SK-N-SH (cell line): ENCODE measurements around the gene HDAC7. TPM values are rescaled to one million over a fixed set of nuclear protein-coding genes. Genes with fewer than 3 reads are reported as not detected.

Source experiments
- CTCF ChIA-PET: fragments of 300-600, 350-600 bp; formaldehyde crosslinking; extraction: SDS; loops from one replicate; lab custom pipeline; 2021; lab: Yijun Ruan, JAX
- POLR2A ChIA-PET: fragments of 350-600 bp; sonication (Branson Sonifier 250); formaldehyde crosslinking; extraction: SDS; loops from one replicate; lab custom pipeline; 2020; ENCODE audit warnings: antibody characterized with exemption, inconsistent platforms; lab: Yijun Ruan, JAX
- DNase-seq: peaks from one replicate; pipeline ENCODE4 v3.0.0; 2012
- H2AFZ ChIP-seq: fragments of 200-600 bp; sonication (generic); 2 replicates; pipeline ENCODE4 v1.8.1; 2016; ENCODE audit warnings: antibody characterized with exemption, mild to moderate bottlenecking, low read depth
- H3F3A ChIP-seq: fragments of 200-600 bp; sonication (generic); replicated peaks from 2 replicates; pipeline ENCODE3; 2016; ENCODE audit warnings: antibody characterized with exemption, mild to moderate bottlenecking; ENCODE audit not compliant: insufficient read depth
- H3K27ac ChIP-seq, 2 experiments: fragments of 200-500 bp in 1 of 2; fragments of 200-600 bp in 1 of 2; sonication (Bioruptor generic) in 1 of 2; sonication (generic), shearing (Covaris generic) in 1 of 2; 2 replicates each; pipeline versions ENCODE4 v1.5.1 to v1.6.1; 2014 to 2016; ENCODE audit warnings: low read depth in 2 of 2, inconsistent platforms in 1 of 2, low read length in 1 of 2, mild to moderate bottlenecking in 1 of 2, mixed read lengths in 1 of 2
- H3K27me3 ChIP-seq: fragments of 200-600 bp; sonication (generic), shearing (Covaris generic); 2 replicates; pipeline ENCODE4 v1.6.1; 2016; ENCODE audit warnings: mixed run types; ENCODE audit not compliant: insufficient read depth
- H3K36me3 ChIP-seq, 2 experiments: fragments of 200-500 bp in 1 of 2; fragments of 200-600 bp in 1 of 2; sonication (Bioruptor generic) in 1 of 2; sonication (generic) in 1 of 2; replicated peaks in 1 of 2; 2 replicates each; pipeline versions ENCODE3 to v1.5.1; 2014 to 2016; ENCODE audit warnings: low read length in 1 of 2, mild to moderate bottlenecking in 1 of 2; ENCODE audit not compliant: insufficient read depth in 2 of 2, control insufficient read depth in 1 of 2
- H3K4me1 ChIP-seq, 2 experiments: fragments of 200-500 bp in 1 of 2; fragments of 200-600 bp in 1 of 2; sonication (Bioruptor generic) in 1 of 2; sonication (generic), shearing (Covaris generic) in 1 of 2; 2 replicates each; pipeline versions ENCODE4 v1.5.1 to v1.6.1; 2014 to 2016; ENCODE audit warnings: low read depth in 1 of 2, low read length in 1 of 2, mixed run types in 1 of 2; ENCODE audit not compliant: insufficient read depth in 2 of 2, control insufficient read depth in 1 of 2
- H3K4me2 ChIP-seq: fragments of 200-600 bp; sonication (generic), shearing (Covaris generic); 2 replicates; pipeline ENCODE4 v1.6.1; 2017; ENCODE audit warnings: mixed run types
- H3K4me3 ChIP-seq, 2 experiments: fragments of 200-500 bp in 1 of 2; fragments of 200-600 bp in 1 of 2; sonication (Bioruptor generic) in 1 of 2; sonication (generic), shearing (Covaris generic) in 1 of 2; 2 replicates each; pipeline versions ENCODE4 v1.5.1 to v1.8.1; 2014 to 2016; ENCODE audit warnings: low read depth in 2 of 2, inconsistent platforms in 1 of 2, low read length in 1 of 2, mild to moderate bottlenecking in 1 of 2, mixed read lengths in 1 of 2, moderate library complexity in 1 of 2
- H3K79me2 ChIP-seq: fragments of 200-600 bp; sonication (generic); 2 replicates; pipeline ENCODE4 v1.8.1; 2017; ENCODE audit warnings: mild to moderate bottlenecking; ENCODE audit not compliant: insufficient read depth
- H3K9ac ChIP-seq: fragments of 200-600 bp; sonication (generic); 2 replicates; pipeline ENCODE4 v1.6.1; 2017; ENCODE audit warnings: mixed run types
- H3K9me2 ChIP-seq: fragments of 200-600 bp; sonication (generic); 2 replicates; pipeline ENCODE4 v1.6.1; 2017; ENCODE audit warnings: mixed run types
- H3K9me3 ChIP-seq: fragments of 200-600 bp; sonication (generic); 2 replicates; pipeline ENCODE4 v1.6.1; 2017; ENCODE audit warnings: mixed run types, mild to moderate bottlenecking, moderate library complexity
- H4K20me1 ChIP-seq: fragments of 200-600 bp; sonication (generic); 2 replicates; pipeline ENCODE4 v1.6.1; 2017; ENCODE audit warnings: mild to moderate bottlenecking, mixed run types; ENCODE audit not compliant: insufficient read depth
- CHD2 ChIP-seq: fragments of 150-350 bp; IDR thresholded peaks from 2 replicates; pipeline ENCODE4 v1.6.1; 2018; ENCODE audit warnings: low read length; ENCODE audit not compliant: partially characterized antibody
- ELF1 ChIP-seq: IDR thresholded peaks from 2 replicates; pipeline ENCODE4 v1.4.0; 2012
- GABPA ChIP-seq: IDR thresholded peaks from 2 replicates; pipeline ENCODE4 v1.4.0; 2012; ENCODE audit warnings: low read depth, mild to moderate bottlenecking
- GATA2 ChIP-seq: sonication (generic); formaldehyde crosslinking; IDR thresholded peaks from 2 replicates; pipeline ENCODE4 v1.5.0; 2020; ENCODE audit warnings: mild to moderate bottlenecking, missing genetic modification reagents
- POLR2AphosphoS5 ChIP-seq: IDR thresholded peaks from 2 replicates; pipeline ENCODE4 v1.6.1; 2012; ENCODE audit warnings: low read depth, low read length
- WGBS: methylation state at CpG from one replicate; pipeline ENCODE4 v1.1.6; 2017; ENCODE audit warnings: low lambda C conversion rate; 5-methylcytosine and 5-hydroxymethylcytosine counted together
- polyA plus RNA-seq, 3 experiments: library from polyadenylated mRNA; depleted of rRNA; stranded (reverse); fragments of >200 nt; gene quantifications; 2 replicates each; pipeline ENCODE4 v1.2.3, GENCODE V29; 2012
- TF ChIP-seq, protein P1 (sequence below): IDR thresholded peaks from 2 replicates; pipeline ENCODE4; 2012
- TF ChIP-seq, protein P2 (sequence below): IDR thresholded peaks from 2 replicates; pipeline ENCODE4 v1.6.1; 2012; ENCODE audit warnings: mild to moderate bottlenecking, low read depth, low read length, moderate library complexity
- TF ChIP-seq, protein P3 (sequence below): IDR thresholded peaks from 2 replicates; pipeline ENCODE4 v1.4.0; 2012; ENCODE audit warnings: low read depth, borderline replicate concordance
- TF ChIP-seq, protein P4 (sequence below): fragments of 200-600 bp; sonication (generic); IDR thresholded peaks from 2 replicates; pipeline ENCODE4 v1.6.1; 2017; ENCODE audit warnings: antibody characterized with exemption, mild to moderate bottlenecking, moderate library complexity

The HDAC7 gene
- polyA plus RNA-seq, 1 of the 3 experiments (the other 2 are of a cell fraction), result 51.0 TPM

DNA sequence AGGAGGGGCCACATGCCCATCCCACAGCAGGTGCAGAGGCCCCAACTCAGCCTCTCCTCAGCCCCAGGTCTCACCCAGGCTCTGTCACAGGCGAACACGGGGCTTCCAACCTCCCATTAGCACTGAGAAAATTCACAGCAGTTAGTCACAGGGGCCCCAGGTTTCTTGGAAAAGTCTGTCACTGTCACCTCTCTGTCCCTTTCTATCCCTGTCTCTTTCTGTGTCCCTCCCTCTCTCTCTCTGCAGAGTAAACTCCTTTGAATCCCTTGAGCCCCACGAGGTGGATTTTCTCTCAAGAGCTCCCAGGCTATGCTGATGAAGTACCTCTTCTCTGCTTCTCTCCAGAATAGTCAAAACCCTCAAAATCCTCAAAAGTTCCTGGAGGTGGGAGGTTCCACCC lies 80.4 kb downstream of the HDAC7 start:
- ChIA-PET POLR2A (no interaction called here), CTCF (interaction anchor here (5.9 to 43.0 kb wide), 4 partner anchors 17 to 98 kb away, joined by 109 to 1294 read pairs (median 366); partner anchors contain the start of genes ENDOU, RAPGEF3 and SLC48A1)
- Histone ChIP-seq H3K4me3 (no peak overlapping the region), H3K27ac (no peak overlapping the region), H3K36me3 (no peaks in the 10 kb centered on the region), H3K27me3 (no peaks in the 10 kb centered on the region), H3K4me2 (no peak overlapping the region), H3K79me2 (no peaks in the 10 kb centered on the region), H3K9me2 (no peaks in the 10 kb centered on the region), H4K20me1 (no peaks in the 10 kb centered on the region), H3F3A (no peaks in the 10 kb centered on the region), H3K9ac (no peak overlapping the region), H3K4me1 (peaks cover 20 to 68% of the 10 kb centered on the region in 2 experiments; a peak in 3 of 4 replicates), H3K9me3 (no peaks in the 10 kb centered on the region), H2AFZ (no peak overlapping the region)
- DNase-seq, result no peak
- TF ChIP-seq GATA2 (CRISPR knock-in tag) (no peak), ELF1 (no peak), POLR2AphosphoS5 (no peak), CHD2 (no peak)
- TF ChIP-seq, protein P1, sequence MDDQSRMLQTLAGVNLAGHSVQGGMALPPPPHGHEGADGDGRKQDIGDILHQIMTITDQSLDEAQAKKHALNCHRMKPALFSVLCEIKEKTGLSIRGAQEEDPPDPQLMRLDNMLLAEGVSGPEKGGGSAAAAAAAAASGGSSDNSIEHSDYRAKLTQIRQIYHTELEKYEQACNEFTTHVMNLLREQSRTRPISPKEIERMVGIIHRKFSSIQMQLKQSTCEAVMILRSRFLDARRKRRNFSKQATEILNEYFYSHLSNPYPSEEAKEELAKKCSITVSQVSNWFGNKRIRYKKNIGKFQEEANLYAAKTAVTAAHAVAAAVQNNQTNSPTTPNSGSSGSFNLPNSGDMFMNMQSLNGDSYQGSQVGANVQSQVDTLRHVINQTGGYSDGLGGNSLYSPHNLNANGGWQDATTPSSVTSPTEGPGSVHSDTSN, result no peak
- TF ChIP-seq, protein P2, sequence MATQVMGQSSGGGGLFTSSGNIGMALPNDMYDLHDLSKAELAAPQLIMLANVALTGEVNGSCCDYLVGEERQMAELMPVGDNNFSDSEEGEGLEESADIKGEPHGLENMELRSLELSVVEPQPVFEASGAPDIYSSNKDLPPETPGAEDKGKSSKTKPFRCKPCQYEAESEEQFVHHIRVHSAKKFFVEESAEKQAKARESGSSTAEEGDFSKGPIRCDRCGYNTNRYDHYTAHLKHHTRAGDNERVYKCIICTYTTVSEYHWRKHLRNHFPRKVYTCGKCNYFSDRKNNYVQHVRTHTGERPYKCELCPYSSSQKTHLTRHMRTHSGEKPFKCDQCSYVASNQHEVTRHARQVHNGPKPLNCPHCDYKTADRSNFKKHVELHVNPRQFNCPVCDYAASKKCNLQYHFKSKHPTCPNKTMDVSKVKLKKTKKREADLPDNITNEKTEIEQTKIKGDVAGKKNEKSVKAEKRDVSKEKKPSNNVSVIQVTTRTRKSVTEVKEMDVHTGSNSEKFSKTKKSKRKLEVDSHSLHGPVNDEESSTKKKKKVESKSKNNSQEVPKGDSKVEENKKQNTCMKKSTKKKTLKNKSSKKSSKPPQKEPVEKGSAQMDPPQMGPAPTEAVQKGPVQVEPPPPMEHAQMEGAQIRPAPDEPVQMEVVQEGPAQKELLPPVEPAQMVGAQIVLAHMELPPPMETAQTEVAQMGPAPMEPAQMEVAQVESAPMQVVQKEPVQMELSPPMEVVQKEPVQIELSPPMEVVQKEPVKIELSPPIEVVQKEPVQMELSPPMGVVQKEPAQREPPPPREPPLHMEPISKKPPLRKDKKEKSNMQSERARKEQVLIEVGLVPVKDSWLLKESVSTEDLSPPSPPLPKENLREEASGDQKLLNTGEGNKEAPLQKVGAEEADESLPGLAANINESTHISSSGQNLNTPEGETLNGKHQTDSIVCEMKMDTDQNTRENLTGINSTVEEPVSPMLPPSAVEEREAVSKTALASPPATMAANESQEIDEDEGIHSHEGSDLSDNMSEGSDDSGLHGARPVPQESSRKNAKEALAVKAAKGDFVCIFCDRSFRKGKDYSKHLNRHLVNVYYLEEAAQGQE, result no peak
- WGBS, result 88% methylated on average over 3 of the region's 3 CpGs

DNA sequence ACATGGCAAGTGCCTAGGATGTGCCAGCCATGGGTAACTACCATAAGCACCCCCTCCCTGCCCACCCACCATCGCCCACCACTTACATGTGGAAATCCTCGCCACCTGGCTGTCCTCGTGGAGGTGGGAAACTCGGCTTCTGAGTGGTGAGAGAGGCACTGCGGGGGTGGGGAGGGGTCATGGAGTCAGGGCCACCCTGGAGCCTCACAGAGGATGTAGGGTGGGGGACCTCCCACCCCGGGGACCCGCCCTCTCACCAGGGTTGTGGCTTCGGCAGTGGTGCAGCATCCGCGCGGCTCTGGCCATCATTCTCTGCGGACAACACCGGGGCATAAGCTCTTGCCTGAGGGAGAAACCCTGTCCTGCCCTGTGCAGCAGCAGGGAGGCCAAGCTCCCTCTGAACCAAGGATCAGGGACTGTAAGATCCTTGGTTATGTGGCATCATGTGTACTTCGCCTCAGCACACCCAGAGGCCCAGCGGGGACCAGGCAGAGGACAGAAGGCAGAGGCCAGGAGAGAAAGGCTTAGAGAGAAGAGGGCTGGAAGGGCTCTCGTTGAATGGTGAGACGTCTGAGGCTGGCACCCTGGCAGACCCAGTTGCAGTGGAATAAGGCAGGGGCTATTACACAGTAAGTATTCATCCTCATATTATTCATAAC lies 81.6 kb downstream of the HDAC7 start:
- ChIA-PET POLR2A (interaction anchor here (1.5 to 2.1 kb wide), 4 partner anchors 21 to 40 kb away, joined by 5 to 7 read pairs (median 6); partner anchors contain the start of gene RAPGEF3), CTCF (interaction anchor here (3.2 to 43.0 kb wide), 4 partner anchors 19 to 101 kb away, joined by 20 to 1294 read pairs (median 240); partner anchors contain the start of genes RAPGEF3 and SLC48A1)
- Histone ChIP-seq H3K27me3 (no peaks in the 10 kb centered on the region), H3K27ac (peak overlapping the region in 1 of 2 experiments; percentile 94; a peak in 2 of 4 replicates), H3K9ac (no peak overlapping the region), H3K4me2 (no peak overlapping the region), H3K79me2 (no peaks in the 10 kb centered on the region), H4K20me1 (no peaks in the 10 kb centered on the region), H3F3A (no peaks in the 10 kb centered on the region), H3K9me3 (no peaks in the 10 kb centered on the region), H3K36me3 (no peaks in the 10 kb centered on the region), H3K4me3 (no peak overlapping the region), H3K4me1 (peaks cover 20 to 61% of the 10 kb centered on the region in 2 experiments; a peak in 3 of 4 replicates), H2AFZ (no peak overlapping the region), H3K9me2 (no peaks in the 10 kb centered on the region)
- 85% methylated on average over 15 of the region's 17 CpGs for WGBS
- peak; percentile 40 for DNase-seq
- TF ChIP-seq, protein P3, sequence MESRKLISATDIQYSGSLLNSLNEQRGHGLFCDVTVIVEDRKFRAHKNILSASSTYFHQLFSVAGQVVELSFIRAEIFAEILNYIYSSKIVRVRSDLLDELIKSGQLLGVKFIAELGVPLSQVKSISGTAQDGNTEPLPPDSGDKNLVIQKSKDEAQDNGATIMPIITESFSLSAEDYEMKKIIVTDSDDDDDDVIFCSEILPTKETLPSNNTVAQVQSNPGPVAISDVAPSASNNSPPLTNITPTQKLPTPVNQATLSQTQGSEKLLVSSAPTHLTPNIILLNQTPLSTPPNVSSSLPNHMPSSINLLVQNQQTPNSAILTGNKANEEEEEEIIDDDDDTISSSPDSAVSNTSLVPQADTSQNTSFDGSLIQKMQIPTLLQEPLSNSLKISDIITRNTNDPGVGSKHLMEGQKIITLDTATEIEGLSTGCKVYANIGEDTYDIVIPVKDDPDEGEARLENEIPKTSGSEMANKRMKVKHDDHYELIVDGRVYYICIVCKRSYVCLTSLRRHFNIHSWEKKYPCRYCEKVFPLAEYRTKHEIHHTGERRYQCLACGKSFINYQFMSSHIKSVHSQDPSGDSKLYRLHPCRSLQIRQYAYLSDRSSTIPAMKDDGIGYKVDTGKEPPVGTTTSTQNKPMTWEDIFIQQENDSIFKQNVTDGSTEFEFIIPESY, result no peak
- no peak for TF ChIP-seq GABPA
- TF ChIP-seq, protein P4, sequence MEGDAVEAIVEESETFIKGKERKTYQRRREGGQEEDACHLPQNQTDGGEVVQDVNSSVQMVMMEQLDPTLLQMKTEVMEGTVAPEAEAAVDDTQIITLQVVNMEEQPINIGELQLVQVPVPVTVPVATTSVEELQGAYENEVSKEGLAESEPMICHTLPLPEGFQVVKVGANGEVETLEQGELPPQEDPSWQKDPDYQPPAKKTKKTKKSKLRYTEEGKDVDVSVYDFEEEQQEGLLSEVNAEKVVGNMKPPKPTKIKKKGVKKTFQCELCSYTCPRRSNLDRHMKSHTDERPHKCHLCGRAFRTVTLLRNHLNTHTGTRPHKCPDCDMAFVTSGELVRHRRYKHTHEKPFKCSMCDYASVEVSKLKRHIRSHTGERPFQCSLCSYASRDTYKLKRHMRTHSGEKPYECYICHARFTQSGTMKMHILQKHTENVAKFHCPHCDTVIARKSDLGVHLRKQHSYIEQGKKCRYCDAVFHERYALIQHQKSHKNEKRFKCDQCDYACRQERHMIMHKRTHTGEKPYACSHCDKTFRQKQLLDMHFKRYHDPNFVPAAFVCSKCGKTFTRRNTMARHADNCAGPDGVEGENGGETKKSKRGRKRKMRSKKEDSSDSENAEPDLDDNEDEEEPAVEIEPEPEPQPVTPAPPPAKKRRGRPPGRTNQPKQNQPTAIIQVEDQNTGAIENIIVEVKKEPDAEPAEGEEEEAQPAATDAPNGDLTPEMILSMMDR, result no peak
